ENCODE results near the gene HOXA13.
A peak's percentile ranks its signal among the peaks of the same experiment; 100 is the strongest.

The HOXA13 gene

GRCh38 chr7:27235387-27236311 lies 35.8 kb upstream of the HOXA13 start:
- DNase-seq = peak; percentile 50 to 88

GRCh38 chr7:27229448-27229847 lies 29.6 kb upstream of the HOXA13 start:
- no peak for DNase-seq

GRCh38 chr7:27224983-27225934 lies 25.4 kb upstream of the HOXA13 start:
- DNase-seq = peak in 1 of 2 experiments; percentile 45

- no peak for DNase-seq
These were observed 24.2 kb upstream of the HOXA13 start for GRCh38 chr7:27223941-27224575.

- DNase-seq = no peak
These were observed 21.4 kb upstream of the HOXA13 start for GRCh38 chr7:27221201-27221797.

- DNase-seq = no peak
These were observed 20.6 kb upstream of the HOXA13 start for GRCh38 chr7:27220440-27220955.

- DNase-seq = no peak
These were observed 19.9 kb upstream of the HOXA13 start for GRCh38 chr7:27219821-27220220.

- DNase-seq = no peak
These were observed 18.1 kb upstream of the HOXA13 start for GRCh38 chr7:27217951-27218350.

- DNase-seq = no peak
These were observed 15.5 kb upstream of the HOXA13 start for GRCh38 chr7:27215356-27215755.

- no peak for DNase-seq
These were observed 14.5 kb upstream of the HOXA13 start for GRCh38 chr7:27214239-27214950.

- DNase-seq = no peak
These were observed 13.7 kb upstream of the HOXA13 start for GRCh38 chr7:27213433-27214238.

GRCh38 chr7:27212497-27213432 lies 12.9 kb upstream of the HOXA13 start:
- DNase-seq = no peak

- no peak for DNase-seq
These were observed 11.9 kb upstream of the HOXA13 start for GRCh38 chr7:27211764-27212204.

GRCh38 chr7:27211084-27211446 lies 11.2 kb upstream of the HOXA13 start:
- DNase-seq = no peak

GRCh38 chr7:27210441-27211083 lies 10.7 kb upstream of the HOXA13 start:
- peak in 1 of 2 experiments; percentile 60 for DNase-seq

GRCh38 chr7:27209933-27210440 lies 10.1 kb upstream of the HOXA13 start:
- DNase-seq = no peak

GRCh38 chr7:27208998-27209397 lies 9.1 kb upstream of the HOXA13 start:
- no peak for DNase-seq

GRCh38 chr7:27207348-27207985 lies 7.6 kb upstream of the HOXA13 start:
- DNase-seq = no peak

Data from NCI-H526 (cell line).